ENCODE data around the gene MAPK8IP2.
"Not testable (repeated sequence)": the region's sequence is repeated elsewhere in the genome, so short reads cannot be mapped to it uniquely, and the experiment has no call there.

DNA sequence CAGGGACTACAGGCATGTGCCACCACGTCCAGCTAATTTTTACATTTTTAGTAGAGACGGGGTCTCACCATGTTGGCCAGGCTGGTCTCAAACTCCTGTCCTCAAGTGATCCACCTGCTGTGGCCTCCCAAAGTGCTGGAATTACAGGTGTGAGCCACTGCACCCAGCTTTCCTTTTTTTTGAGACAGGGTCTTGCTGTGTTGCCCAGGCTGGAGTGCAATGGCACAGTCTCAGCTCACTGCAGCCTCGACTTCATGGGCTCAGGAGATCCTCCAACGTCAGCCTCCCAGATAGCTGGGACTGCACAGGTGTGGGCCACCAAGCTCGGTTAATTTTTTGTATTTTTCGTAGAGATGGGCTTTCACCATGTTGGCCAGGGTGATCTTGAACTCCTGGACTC lies 54.1 kb downstream of the MAPK8IP2 start:
- not testable (repeated sequence) for TF ChIP-seq EZH2phosphoT487, CTCF (IDR thresholded peaks at IDR 0.05)
